ENCODE data around the gene EML6.
"Not testable (repeated sequence)": the region's sequence is repeated elsewhere in the genome, so short reads cannot be mapped to it uniquely, and the experiment has no call there.

EML6 gene

GRCh38 chr2:54723131-54723995, at the start of gene EML6:
TSS of gene EML6 (plus strand) at chr2:54723662. CDS start at chr2:54725062, 1,400 bp downstream.
- peak; percentile 98 for DNase-seq (ENCODE audit: low spot score)

- no peak for DNase-seq (ENCODE audit: low spot score)
Measured at GRCh38 chr2:54675281-54675680, 48.2 kb upstream of the EML6 start.

- no peak for DNase-seq (ENCODE audit: low spot score)
Measured at GRCh38 chr2:54675738-54676137, 47.7 kb upstream of the EML6 start.

- DNase-seq (ENCODE audit: low spot score), result peak; percentile 59
Measured at GRCh38 chr2:54676656-54677055, 46.8 kb upstream of the EML6 start.

GRCh38 chr2:54677476-54678265, 45.8 kb upstream of the EML6 start:
- no peak for DNase-seq (ENCODE audit: low spot score)

GRCh38 chr2:54678719-54679118, 44.7 kb upstream of the EML6 start:
- no peak for DNase-seq (ENCODE audit: low spot score)

GRCh38 chr2:54680397-54681041, 42.9 kb upstream of the EML6 start:
- peak; percentile 45 for DNase-seq (ENCODE audit: low spot score)

GRCh38 chr2:54681416-54681815, 42.0 kb upstream of the EML6 start:
- no peak for DNase-seq (ENCODE audit: low spot score)

GRCh38 chr2:54683596-54683995, 39.9 kb upstream of the EML6 start:
- DNase-seq (ENCODE audit: low spot score), result no peak

GRCh38 chr2:54685263-54685775, 38.1 kb upstream of the EML6 start:
- no peak for DNase-seq (ENCODE audit: low spot score)

GRCh38 chr2:54687595-54688152, 35.8 kb upstream of the EML6 start:
- no peak for DNase-seq (ENCODE audit: low spot score)

- no peak for DNase-seq (ENCODE audit: low spot score)
Measured at GRCh38 chr2:54691445-54692135, 31.9 kb upstream of the EML6 start.

GRCh38 chr2:54692556-54692955, 30.9 kb upstream of the EML6 start:
- no peak for DNase-seq (ENCODE audit: low spot score)

GRCh38 chr2:54695378-54695777, 28.1 kb upstream of the EML6 start:
- no peak for DNase-seq (ENCODE audit: low spot score)

- no peak for DNase-seq (ENCODE audit: low spot score)
Measured at GRCh38 chr2:54697934-54698333, 25.5 kb upstream of the EML6 start.

GRCh38 chr2:54698926-54699325, 24.5 kb upstream of the EML6 start:
- DNase-seq (ENCODE audit: low spot score), result not testable (repeated sequence)

GRCh38 chr2:54699665-54700064, 23.8 kb upstream of the EML6 start:
- DNase-seq (ENCODE audit: low spot score), result no peak

GRCh38 chr2:54701029-54701428, 22.4 kb upstream of the EML6 start:
- DNase-seq (ENCODE audit: low spot score), result no peak

- DNase-seq (ENCODE audit: low spot score), result no peak
Measured at GRCh38 chr2:54704238-54704637, 19.2 kb upstream of the EML6 start.

- peak; percentile 49 for DNase-seq (ENCODE audit: low spot score)
Measured at GRCh38 chr2:54704688-54705605, 18.5 kb upstream of the EML6 start.

All from AG20443 (cell line).